HepG2 (cell line): ENCODE results near the gene CDK14. TPM values are rescaled to one million over a fixed set of nuclear protein-coding genes. Genes with fewer than 3 reads are reported as not detected.
A peak's percentile ranks its signal among the peaks of the same experiment; 100 is the strongest.

Source experiments
- ATAC-seq: fragments of 200-7000 bp; cut with Tn5 transposase; 3 replicates; pipeline ENCODE4 v1.9.1; 2020; ENCODE audit warnings: mild to moderate bottlenecking, moderate library complexity
- BruUV-seq: library from RNA; stranded (reverse); fragments of 400-500 nt; replicated peaks from 2 replicates; lab custom pipeline; 2021; lab: Mats Ljungman, UMichigan
- CTCF ChIA-PET: fragments of 300-600 bp; formaldehyde crosslinking; extraction: SDS; loops from one replicate; lab custom pipeline; 2021; ENCODE audit warnings: low total read pairs, inconsistent platforms, low intra/inter-chr PET ratio; lab: Yijun Ruan, JAX
- POLR2A ChIA-PET: fragments of 350-600 bp; sonication (Branson Sonifier 250); formaldehyde crosslinking; loops from one replicate; lab custom pipeline; 2020; ENCODE audit warnings: antibody characterized with exemption, inconsistent platforms; lab: Yijun Ruan, JAX
- DNase-seq: peaks from one replicate; pipeline ENCODE4 v3.0.0-alpha.2; 2015; ENCODE audit warnings: low spot score
- FAIRE-seq: peaks from 3 replicates; lab custom pipeline; 2011; peaks lifted over from hg19 to GRCh38; lab: Jason Lieb, UNC
- H2AFZ ChIP-seq: one replicate; pipeline ENCODE4 v1.6.1; 2011; ENCODE audit warnings: low read length, inconsistent platforms
- H3K27ac ChIP-seq: fragments of 300-600 bp; 3 replicates; pipeline ENCODE4 v1.8.0; 2011; ENCODE audit warnings: mixed run types, mild to moderate bottlenecking, mixed read lengths, low read length, inconsistent platforms; ENCODE audit not compliant: insufficient read depth; ENCODE audit errors: extremely low read length
- H3K27me3 ChIP-seq, 2 experiments: fragments of 200-600 bp in 1 of 2; 2 replicates in 1 of 2; 3 replicates in 1 of 2; pipeline versions ENCODE4 v1.6.0 to v1.8.0; 2011; ENCODE audit warnings: low read length in 2 of 2, mild to moderate bottlenecking in 2 of 2, moderate library complexity in 2 of 2, inconsistent platforms in 1 of 2; ENCODE audit not compliant: insufficient read depth in 2 of 2, control insufficient read depth in 1 of 2
- H3K36me3 ChIP-seq, 2 experiments: fragments of 200-600 bp in 1 of 2; replicated peaks in 1 of 2; 2 replicates in 1 of 2; 3 replicates in 1 of 2; pipeline versions ENCODE4 v1.5.1 to v1.8.0; 2011; ENCODE audit warnings: low read length in 2 of 2, inconsistent platforms in 1 of 2; ENCODE audit not compliant: insufficient read depth in 2 of 2, control insufficient read depth in 1 of 2
- H3K4me1 ChIP-seq: 2 replicates; pipeline ENCODE4 v1.5.1; 2012; ENCODE audit warnings: low read length, inconsistent platforms; ENCODE audit not compliant: insufficient read depth
- H3K4me2 ChIP-seq: 2 replicates; pipeline ENCODE4 v1.6.0; 2011; ENCODE audit warnings: low read depth, low read length, inconsistent platforms
- H3K4me3 ChIP-seq, 3 experiments: fragments of 200-600 bp in 1 of 3; sonication (generic), shearing (Covaris generic) in 1 of 3; replicated peaks in 1 of 3; 2 replicates each; pipeline ENCODE4 v1.5.1; 2011 to 2016; ENCODE audit warnings: low read length in 3 of 3, inconsistent platforms in 2 of 3, low read depth in 2 of 3, mild to moderate bottlenecking in 2 of 3, control low read depth in 1 of 3, mixed read lengths in 1 of 3; ENCODE audit not compliant: insufficient read depth in 1 of 3
- H3K79me2 ChIP-seq: one replicate; pipeline ENCODE4 v1.6.1; 2011; ENCODE audit warnings: low read length, inconsistent platforms; ENCODE audit not compliant: insufficient read depth
- H3K9ac ChIP-seq: 2 replicates; pipeline ENCODE4 v1.6.0; 2011; ENCODE audit warnings: mild to moderate bottlenecking, low read depth, low read length, inconsistent platforms; ENCODE audit not compliant: insufficient read depth
- H3K9me3 ChIP-seq: 2 replicates; pipeline ENCODE4 v1.5.1; 2012; ENCODE audit warnings: mild to moderate bottlenecking, low read length
- H4K20me1 ChIP-seq: 2 replicates; pipeline ENCODE4 v1.6.0; 2011; ENCODE audit warnings: inconsistent platforms, mild to moderate bottlenecking, low read length, moderate library complexity; ENCODE audit not compliant: insufficient read depth
- NR2F1 ChIP-seq, 2 experiments: fragments of 450-650 bp in 1 of 2; formaldehyde crosslinking in 1 of 2; IDR thresholded peaks; 2 replicates each; pipeline versions ENCODE4 v1.5.0 to v1.6.1; 2016 to 2020; ENCODE audit warnings: mild to moderate bottlenecking in 1 of 2, missing compliant biosample characterization in 1 of 2, missing genetic modification reagents in 1 of 2, moderate library complexity in 1 of 2
- SRSF4 ChIP-seq: fragments of 200-400 bp; formaldehyde crosslinking; IDR thresholded peaks from one replicate; pipeline ENCODE4 v1.6.1; 2018; ENCODE audit warnings: mild to moderate bottlenecking, low read depth, low read length, moderate library complexity; ENCODE audit not compliant: poor library complexity, severe bottlenecking
- STAG1 ChIP-seq: sonication (generic); formaldehyde crosslinking; IDR thresholded peaks from 2 replicates; pipeline ENCODE4 v1.4.0; 2020; ENCODE audit warnings: missing genetic modification reagents
- ZNF180 ChIP-seq: sonication (generic); formaldehyde crosslinking; IDR thresholded peaks from 2 replicates; pipeline ENCODE4 v1.4.0; 2020; ENCODE audit warnings: low read depth, missing genetic modification reagents, borderline replicate concordance
- WGBS: methylation state at CpG from one replicate; pipeline ENCODE4 v1.1.6; 2017; ENCODE audit warnings: low lambda C conversion rate; 5-methylcytosine and 5-hydroxymethylcytosine counted together
- in situ Hi-C: cut with HindIII; loops from 2 replicates; pipeline ENCODE4 v1.10.0; 2017; ENCODE audit warnings: low pct_unique_long_range_greater_than_20kb; ENCODE audit not compliant: extremely low pct_ligation_motif_present
- intact Hi-C: fragments of 100-400 bp; cut with micrococcal nuclease; formaldehyde crosslinking; loops from one replicate; pipeline ENCODE4 v1.10.0; 2022; ENCODE audit not compliant: unreplicated experiment
- polyA plus RNA-seq, 8 experiments: library from polyadenylated mRNA; depleted of rRNA in 3 of 8; stranded (reverse) in 7 of 8; unstranded in 1 of 8; fragments of >200 nt; fragmentation: Illumina TruSeq in 4 of 8; extraction: Trizol in 4 of 8; gene quantifications; 2 replicates each; pipeline versions ENCODE4 v1.2.1 to v1.2.3, GENCODE V29; 2011 to 2016; ENCODE audit warnings: low read depth in 4 of 8, missing spikeins in 1 of 8, mixed read lengths in 1 of 8; ENCODE audit not compliant: insufficient read depth in 1 of 8
- total RNA-seq, 5 experiments: library from RNA; depleted of rRNA; stranded (reverse); fragments of >200 nt; fragmentation: Illumina TruSeq; extraction: Trizol; gene quantifications; 2 replicates each; pipeline ENCODE4 v1.2.3, GENCODE V29; 2016; ENCODE audit warnings: low read depth in 1 of 5

The CDK14 gene
- total and polyA plus RNA-seq, 2 of the 13 experiments (the other 11 are each of a cell fraction or from before 2014, with no cell fraction given), result 0.26 to 0.71 TPM

DNA sequence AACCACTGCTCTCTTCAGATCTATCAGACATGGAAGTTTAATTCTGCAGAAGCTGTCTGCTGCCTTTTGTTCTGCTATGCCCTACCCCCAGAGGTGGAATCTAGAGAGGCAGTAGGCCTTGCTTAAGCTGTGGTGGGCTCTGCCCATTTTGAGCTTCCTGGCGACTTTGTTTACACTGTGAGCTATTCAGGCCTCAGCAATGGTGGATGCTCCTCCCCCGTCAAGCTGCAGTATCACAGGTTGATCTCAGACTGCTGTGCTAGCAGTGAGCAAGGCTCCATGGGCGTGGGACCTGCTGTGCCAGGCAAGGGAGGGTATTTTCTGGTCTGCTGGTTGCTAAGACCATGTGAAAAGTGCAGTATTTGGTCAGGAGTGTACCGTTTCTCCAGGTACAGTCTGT, 45.1 kb upstream of the CDK14 start:
- no peaks in the 10 kb centered on the region for H4K20me1 ChIP-seq
- H3K9me3 ChIP-seq, result no peaks in the 10 kb centered on the region
- ChIA-PET POLR2A (no interaction called here), CTCF (no interaction called here)
- H3K9ac ChIP-seq, result no peak overlapping the region
- ATAC-seq (peak; percentile 77), FAIRE-seq (no peak), DNase-seq (peak; percentile 40)
- TF ChIP-seq NR2F1 (CRISPR knock-in tag; IDR thresholded peaks at IDR 0.05), result no peak
- H3K27ac ChIP-seq, result no peak overlapping the region
- H3K4me3 ChIP-seq, result no peak overlapping the region
- 0% methylated on average over 1 of the region's 4 CpGs for WGBS
- H3K4me1 ChIP-seq, result peaks cover 6% of the 10 kb centered on the region; the same call in 1 of the 2 replicates
- H3K4me2 ChIP-seq, result no peak overlapping the region
- in situ Hi-C loops (no loop called here), intact Hi-C loops (loop anchor here (2.0 kb wide), 1 partner anchor 484 kb away; no protein-coding TSS in a partner anchor)
- H2AFZ ChIP-seq, result no peak overlapping the region
- BruUV-seq, result no TSS peak
- no peaks in the 10 kb centered on the region for H3K36me3 ChIP-seq
- no peaks in the 10 kb centered on the region for H3K27me3 ChIP-seq
- no peaks in the 10 kb centered on the region for H3K79me2 ChIP-seq

DNA sequence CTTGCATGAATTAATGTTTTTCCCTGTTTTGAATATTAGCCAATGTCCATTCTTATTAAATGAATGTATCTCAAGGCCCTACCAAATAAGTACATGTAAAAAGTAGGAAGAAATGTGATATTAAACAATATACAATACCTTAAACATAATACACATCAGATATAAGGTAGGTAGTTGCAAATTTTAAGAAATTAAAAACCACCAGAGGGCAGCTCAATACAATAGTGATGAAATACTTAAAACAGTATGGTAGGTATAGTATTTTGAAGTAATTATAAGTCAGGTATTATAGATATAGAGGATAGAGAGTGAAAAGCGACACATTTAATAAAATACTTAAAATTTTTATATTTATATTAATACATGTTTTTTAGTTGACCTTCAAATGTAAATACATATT, 43.6 kb upstream of the CDK14 start:
- BruUV-seq, result no TSS peak
- Histone ChIP-seq H3K4me2 (no peak overlapping the region), H3K79me2 (no peaks in the 10 kb centered on the region), H3K36me3 (no peaks in the 10 kb centered on the region), H3K4me3 (no peak overlapping the region), H3K9ac (no peak overlapping the region), H3K4me1 (peaks cover 6% of the 10 kb centered on the region; the same call in 1 of the 2 replicates), H3K27me3 (no peaks in the 10 kb centered on the region), H4K20me1 (no peaks in the 10 kb centered on the region), H2AFZ (no peak overlapping the region), H3K9me3 (no peaks in the 10 kb centered on the region), H3K27ac (no peak overlapping the region)
- intact Hi-C loops, result loop anchor here (1.0 kb wide), 1 partner anchor 77 kb away; no protein-coding TSS in a partner anchor
- ChIA-PET CTCF (no interaction called here), POLR2A (no interaction called here)
- 6% methylated on average over 1 of the region's 1 CpG for WGBS
- ATAC-seq (no peak), DNase-seq (no peak), FAIRE-seq (no peak)
- no peak for TF ChIP-seq ZNF180 (CRISPR knock-in tag)
- TF ChIP-seq SRSF4, result no peak
- TF ChIP-seq STAG1, result peak; percentile 19; the same call in 1 of the 2 replicates
- in situ Hi-C loops, result no loop called here
